ENCODE results near the gene FIBCD1. TPM values are rescaled to one million over a fixed set of nuclear protein-coding genes. Genes with fewer than 3 reads are reported as not detected.

Gene FIBCD1
- total RNA-seq, 1 donor from 2014 or later: 0.10 TPM

- DNase-seq: no peak
These were observed 13.2 kb upstream of the FIBCD1 start for GRCh38 chr9:130952065-130952762.

GRCh38 chr9:130950039-130950311 lies 10.9 kb upstream of the FIBCD1 start:
- no peak for DNase-seq

- DNase-seq: no peak
These were observed 10.4 kb upstream of the FIBCD1 start for GRCh38 chr9:130949188-130950038.

DNA sequence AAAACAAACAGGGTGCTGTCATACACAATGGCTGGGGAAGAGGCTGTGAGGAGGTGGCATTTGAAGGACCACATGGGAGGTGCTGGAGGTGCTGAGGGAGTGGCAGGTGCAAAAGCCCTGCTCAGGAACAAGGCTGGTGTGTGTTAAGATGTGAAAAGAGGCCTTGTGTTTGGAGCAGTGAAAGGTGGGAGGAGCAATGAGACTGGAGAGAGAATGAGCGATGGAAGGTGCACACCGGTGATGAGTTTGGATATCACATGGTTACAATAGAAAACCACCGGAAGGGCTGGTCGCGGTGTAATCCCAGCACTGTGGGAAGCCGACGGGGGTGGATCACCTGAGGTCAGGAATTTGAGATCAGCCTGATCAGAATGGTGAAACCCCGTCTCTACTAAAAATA lies 9.2 kb upstream of the FIBCD1 start:
- DNase-seq: no peak

- no peak for DNase-seq
These were observed 8.6 kb upstream of the FIBCD1 start for GRCh38 chr9:130947618-130948140.

DNA sequence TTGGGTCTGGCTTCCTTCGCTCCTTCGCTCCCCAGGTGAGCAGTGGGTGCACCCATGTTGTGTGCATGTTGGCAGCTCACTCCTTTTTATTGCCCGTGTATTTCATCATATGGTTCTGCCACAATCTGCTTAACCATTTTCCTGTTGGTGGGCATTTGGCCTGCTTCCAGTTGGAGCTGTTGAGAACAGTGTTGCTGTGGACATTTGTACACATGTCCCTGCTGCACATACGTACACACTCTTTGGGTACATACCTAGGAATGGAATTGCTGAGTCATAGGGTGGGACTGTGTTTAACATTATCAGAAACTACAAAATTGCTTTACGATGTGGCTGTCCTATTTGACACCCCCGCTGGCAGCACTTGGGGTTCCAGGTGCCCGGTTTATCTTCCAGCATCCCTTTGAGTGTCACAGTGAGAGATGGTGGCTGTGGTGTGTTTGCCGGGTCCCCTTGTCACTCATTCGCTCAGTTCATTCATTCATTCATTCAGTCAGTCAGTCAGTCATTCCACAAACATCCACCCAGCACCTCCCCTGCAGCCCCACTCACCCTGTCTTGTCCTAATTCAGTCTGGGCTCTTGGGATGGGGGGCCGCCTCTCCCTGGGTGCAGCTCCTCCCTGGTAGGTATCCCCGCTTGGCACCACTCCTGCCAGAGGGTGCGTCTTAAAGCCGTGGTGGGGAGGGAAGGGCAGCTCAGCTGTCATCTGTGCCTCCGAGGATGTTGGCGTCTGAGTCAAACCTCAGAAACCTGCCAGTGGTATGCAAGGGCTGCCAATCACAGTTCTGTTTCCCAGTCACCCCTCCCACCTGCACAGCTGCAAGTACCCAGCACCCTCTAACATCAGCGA lies 7.9 kb upstream of the FIBCD1 start:
- DNase-seq: no peak

GRCh38 chr9:130945173-130945572 lies 6.1 kb upstream of the FIBCD1 start:
- no peak for DNase-seq

- DNase-seq: no peak
These were observed 5.5 kb upstream of the FIBCD1 start for GRCh38 chr9:130944510-130945058.

- no peak for DNase-seq
These were observed 4.7 kb upstream of the FIBCD1 start for GRCh38 chr9:130943777-130944176.

- DNase-seq: no peak
These were observed 4.2 kb upstream of the FIBCD1 start for GRCh38 chr9:130943221-130943620.

GRCh38 chr9:130942679-130943078 lies 3.6 kb upstream of the FIBCD1 start:
- DNase-seq: no peak

DNA sequence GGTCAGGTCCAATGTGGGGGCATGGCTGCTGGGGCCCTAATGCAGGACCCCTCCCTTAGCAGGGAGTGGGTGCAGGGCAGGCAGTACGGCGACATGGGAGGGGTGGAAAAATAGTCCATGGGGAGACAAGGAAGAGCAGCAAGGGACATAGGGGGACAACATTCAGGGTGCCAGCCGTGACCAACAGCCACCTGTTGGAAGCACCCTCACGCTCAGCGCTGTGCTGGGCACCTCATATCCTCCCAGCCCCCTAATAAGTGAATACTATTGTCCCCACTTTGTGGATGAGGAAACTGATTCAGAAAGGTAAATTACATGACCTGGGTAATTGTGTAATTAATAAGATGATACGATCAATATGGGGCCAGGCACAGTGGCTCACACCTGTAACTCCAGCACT lies 3.0 kb upstream of the FIBCD1 start:
- no peak for DNase-seq

GRCh38 chr9:130940693-130941576 lies 1.9 kb upstream of the FIBCD1 start:
- no peak for DNase-seq

GRCh38 chr9:130940027-130940549 lies 1.0 kb upstream of the FIBCD1 start:
- DNase-seq: no peak

DNA sequence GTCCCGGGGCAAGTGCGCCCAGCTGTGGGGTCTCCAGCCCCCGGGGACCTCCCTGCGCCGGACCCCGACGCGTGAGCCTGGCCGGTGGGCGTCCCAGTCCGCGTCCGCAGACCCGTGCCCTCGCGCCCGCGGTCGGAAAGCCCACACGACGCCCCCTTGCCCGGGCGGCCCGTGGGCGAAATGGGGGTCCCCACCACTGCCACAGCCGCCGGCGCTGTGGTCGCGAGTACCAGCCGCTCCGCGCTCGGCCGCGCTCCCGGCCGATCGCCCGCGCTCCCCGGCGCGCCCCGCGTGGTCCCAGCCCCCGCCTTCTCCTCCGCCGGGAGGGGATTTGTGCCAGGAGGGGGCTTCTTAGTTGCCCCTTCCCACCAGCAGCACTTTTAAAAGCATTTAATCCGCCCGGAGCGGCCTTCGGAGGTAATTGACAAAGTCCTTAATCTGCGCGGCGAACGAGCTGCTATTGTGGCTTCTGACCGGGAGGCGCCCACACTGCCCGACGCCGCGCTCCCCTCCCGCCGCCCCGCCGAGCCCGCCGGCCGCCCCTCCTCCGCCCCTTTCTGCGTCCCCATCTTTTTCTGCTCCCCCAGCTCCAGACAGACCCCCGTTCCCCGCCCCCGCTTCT lies 469 bp upstream of the FIBCD1 start:
- DNase-seq: no peak

DNA sequence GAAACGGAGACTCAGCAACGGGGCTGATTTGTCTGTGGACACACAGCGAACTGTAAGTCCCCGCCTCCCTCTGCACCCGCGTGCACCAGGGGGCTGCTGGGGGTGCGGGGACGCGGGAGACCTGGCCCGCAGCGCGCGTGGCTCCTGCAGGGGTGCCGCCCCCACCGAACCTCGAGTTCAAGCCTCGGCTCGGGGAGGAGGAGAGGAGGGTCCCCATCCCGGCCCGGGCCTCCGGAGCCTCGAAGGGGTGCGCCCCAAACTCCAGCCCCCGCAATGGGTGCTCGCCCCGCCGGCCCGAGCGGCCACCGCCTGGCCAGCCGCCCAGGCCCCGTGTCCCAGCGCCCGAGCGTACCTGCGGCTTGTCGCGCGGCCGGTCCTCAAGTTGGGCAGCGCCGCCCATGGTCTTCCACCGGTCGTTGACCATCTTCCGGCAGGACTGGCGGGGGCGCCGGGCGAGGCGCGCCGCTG lies 829 bp downstream of the FIBCD1 start:
- no peak for DNase-seq

- DNase-seq: no peak
These were observed 1.6 kb downstream of the FIBCD1 start for GRCh38 chr9:130937146-130938076.

GRCh38 chr9:130936285-130937117 lies 2.5 kb downstream of the FIBCD1 start:
- no peak for DNase-seq
